Measurements from ENCODE around the gene SLC38A1.

Gene SLC38A1

GRCh38 chr12:46227616-46228015 lies 41.2 kb downstream of the SLC38A1 start:
- DNase-seq = no peak

GRCh38 chr12:46224386-46224785 lies 44.5 kb downstream of the SLC38A1 start:
- no peak for DNase-seq

- no peak for DNase-seq
Measured at GRCh38 chr12:46223047-46223446, 45.8 kb downstream of the SLC38A1 start.

- peak; percentile 44 for DNase-seq
Measured at GRCh38 chr12:46222636-46223035, 46.2 kb downstream of the SLC38A1 start.

- DNase-seq = no peak
Measured at GRCh38 chr12:46221255-46222128, 47.4 kb downstream of the SLC38A1 start.

- DNase-seq = peak; percentile 97
Measured at GRCh38 chr12:46219877-46220655, 48.8 kb downstream of the SLC38A1 start.

GRCh38 chr12:46219132-46219876 lies 49.5 kb downstream of the SLC38A1 start:
- peak; percentile 33 for DNase-seq

GRCh38 chr12:46218322-46219095 lies 50.3 kb downstream of the SLC38A1 start:
- no peak for DNase-seq

- DNase-seq = peak; percentile 84
Measured at GRCh38 chr12:46217541-46218321, 51.1 kb downstream of the SLC38A1 start.

- peak; percentile 96 for DNase-seq
Measured at GRCh38 chr12:46214668-46215436, 54.0 kb downstream of the SLC38A1 start.

GRCh38 chr12:46212108-46212982 lies 56.5 kb downstream of the SLC38A1 start:
- DNase-seq = no peak

- no peak for DNase-seq
Measured at GRCh38 chr12:46210873-46211439, 57.9 kb downstream of the SLC38A1 start.

- peak; percentile 83 for DNase-seq
Measured at GRCh38 chr12:46209914-46210872, 58.6 kb downstream of the SLC38A1 start.

GRCh38 chr12:46209170-46209569 lies 59.7 kb downstream of the SLC38A1 start:
- peak; percentile 32 for DNase-seq

GRCh38 chr12:46208370-46208769 lies 60.5 kb downstream of the SLC38A1 start:
- no peak for DNase-seq

- no peak for DNase-seq
Measured at GRCh38 chr12:46207644-46208043, 61.2 kb downstream of the SLC38A1 start.

- no peak for DNase-seq
Measured at GRCh38 chr12:46206471-46206870, 62.4 kb downstream of the SLC38A1 start.

- no peak for DNase-seq
Measured at GRCh38 chr12:46205294-46205693, 63.5 kb downstream of the SLC38A1 start.
